GM21423 (cell line): ENCODE measurements around the gene OBSL1.

Experiments used
- ATAC-seq: cut with Tn5 transposase; IDR thresholded peaks from one replicate; pipeline ENCODE4 v1.9.1; 2021; ENCODE audit warnings: mild to moderate bottlenecking, moderate library complexity; ENCODE audit not compliant: unreplicated experiment

OBSL1 gene

GRCh38 chr2:219516888-219517287 lies 54.5 kb downstream of the OBSL1 start:
- ATAC-seq: no peak

- no peak for ATAC-seq
These were observed 55.3 kb downstream of the OBSL1 start for GRCh38 chr2:219515874-219516629.

GRCh38 chr2:219514836-219515235 lies 56.5 kb downstream of the OBSL1 start:
- ATAC-seq: no peak

GRCh38 chr2:219514196-219514761 lies 57.1 kb downstream of the OBSL1 start, which contains the start of gene ASIC4:
TSS of gene ASIC4 (plus strand) at chr2:219514482. CDS start at chr2:219514725, 243 bp downstream.
- no peak for ATAC-seq

- ATAC-seq: no peak
These were observed 57.6 kb downstream of the OBSL1 start for GRCh38 chr2:219513787-219514186.

GRCh38 chr2:219512524-219513216 lies 58.7 kb downstream of the OBSL1 start:
- ATAC-seq: no peak

- no peak for ATAC-seq
These were observed 59.6 kb downstream of the OBSL1 start for GRCh38 chr2:219511547-219512325.

- no peak for ATAC-seq
These were observed 60.7 kb downstream of the OBSL1 start for GRCh38 chr2:219510512-219511135.

- peak; percentile 42 for ATAC-seq
These were observed 61.4 kb downstream of the OBSL1 start for GRCh38 chr2:219509780-219510511.

GRCh38 chr2:219508971-219509779 lies 62.2 kb downstream of the OBSL1 start:
- no peak for ATAC-seq

- no peak for ATAC-seq
These were observed 63.0 kb downstream of the OBSL1 start for GRCh38 chr2:219508444-219508734.

- ATAC-seq: no peak
These were observed 63.5 kb downstream of the OBSL1 start for GRCh38 chr2:219507581-219508443.

GRCh38 chr2:219506802-219507526 lies 64.4 kb downstream of the OBSL1 start:
- no peak for ATAC-seq

GRCh38 chr2:219506153-219506801 lies 65.1 kb downstream of the OBSL1 start:
- ATAC-seq: no peak

GRCh38 chr2:219505585-219505984 lies 65.8 kb downstream of the OBSL1 start:
- ATAC-seq: no peak

- ATAC-seq: no peak
These were observed 68.7 kb downstream of the OBSL1 start for GRCh38 chr2:219502618-219503017.

- ATAC-seq: no peak
These were observed 69.5 kb downstream of the OBSL1 start for GRCh38 chr2:219501849-219502248.
